ENCODE measurements around the gene SPOUT1. TPM values are rescaled to one million over a fixed set of nuclear protein-coding genes. Genes with fewer than 3 reads are reported as not detected.
A peak's percentile ranks its signal among the peaks of the same experiment; 100 is the strongest.

SPOUT1 gene
- total RNA-seq, 1 donor from 2014 or later, result 19.5 TPM

- peak overlapping the region; percentile 75 for H2AFZ ChIP-seq (ENCODE audit: low read depth, low read length)
- peak overlapping the region; percentile 72 for H3K4me3 ChIP-seq (ENCODE audit: insufficient read depth, low read depth, low read length)
- peak overlapping the region; percentile 71 for H3K9ac ChIP-seq (ENCODE audit: low read length)
- no peaks in the 10 kb centered on the region for H3K9me3 ChIP-seq (ENCODE audit: insufficient read depth, low read depth, low read length)
- no peaks in the 10 kb centered on the region for H3K27me3 ChIP-seq (ENCODE audit: insufficient read depth, low read length)
- Mint-ChIP-seq H3K4me1 (ENCODE audit: low read depth, unreplicated experiment) (peaks cover 2% of the 10 kb centered on the region), H3K9me3 (ENCODE audit: unreplicated experiment) (no peaks in the 10 kb centered on the region), H3K4me3 (ENCODE audit: unreplicated experiment) (peak overlapping the region; percentile 89), H3K27ac (ENCODE audit: unreplicated experiment) (peak overlapping the region; percentile 77), H3K36me3 (ENCODE audit: low read depth, unreplicated experiment) (peaks cover 4% of the 10 kb centered on the region), H3K27me3 (ENCODE audit: low read depth, unreplicated experiment) (no peaks in the 10 kb centered on the region)
- H3K79me2 ChIP-seq (ENCODE audit: insufficient read depth, low read length), result peaks cover 3% of the 10 kb centered on the region
- peak overlapping the region; percentile 6 for H3K27ac ChIP-seq (ENCODE audit: low read depth, low read length)
- H3K4me1 ChIP-seq (ENCODE audit: insufficient read depth, low read length), result peaks cover 8% of the 10 kb centered on the region
- DNase-seq (ENCODE audit: low read depth) (no peak), FAIRE-seq (no peak)
- peaks cover 7% of the 10 kb centered on the region for H3K36me3 ChIP-seq (ENCODE audit: insufficient read depth, low read length)
- no peak for TF ChIP-seq EZH2 (IDR thresholded peaks at IDR 0.05; ENCODE audit: insufficient read depth, low read length)
- no peak for TF ChIP-seq CTCF (IDR thresholded peaks at IDR 0.05; ENCODE audit: insufficient read depth, low read depth, low read length)
- H4K20me1 ChIP-seq (ENCODE audit: insufficient read depth, low read length), result peaks cover 30% of the 10 kb centered on the region
- H3K4me2 ChIP-seq (ENCODE audit: low read length), result peak overlapping the region; percentile 86
These were observed 10.5 kb downstream of the SPOUT1 start for GRCh38 chr9:128818839-128819715.

GRCh38 chr9:128818099-128818838 is 11.3 kb downstream of the SPOUT1 start, which contains the start of gene ENDOG:
TSS of gene ENDOG (plus strand) at chr9:128818500. CDS start at chr9:128818685, 185 bp downstream.
- H3K9me3 Mint-ChIP-seq (ENCODE audit: unreplicated experiment), result no peaks in the 10 kb centered on the region
- peaks cover 7% of the 10 kb centered on the region for H3K36me3 ChIP-seq (ENCODE audit: insufficient read depth, low read length)
- peaks cover 8% of the 10 kb centered on the region for H3K4me1 ChIP-seq (ENCODE audit: insufficient read depth, low read length)
- H3K9ac ChIP-seq (ENCODE audit: low read length), result peak within 1 kb of the TSS; percentile 71
- peaks cover 3% of the 10 kb centered on the region for H3K79me2 ChIP-seq (ENCODE audit: insufficient read depth, low read length)
- DNase-seq (ENCODE audit: low read depth) (peak; percentile 81), FAIRE-seq (peak; percentile 54)
- H2AFZ ChIP-seq (ENCODE audit: low read depth, low read length), result peak within 1 kb of the TSS; percentile 89
- no peaks in the 10 kb centered on the region for H3K27me3 ChIP-seq (ENCODE audit: insufficient read depth, low read length)
- H3K27ac ChIP-seq (ENCODE audit: low read depth, low read length), result peak within 1 kb of the TSS; percentile 55
- peak within 1 kb of the TSS; percentile 89 for H3K4me3 Mint-ChIP-seq (ENCODE audit: unreplicated experiment)
- TF ChIP-seq EZH2 (IDR thresholded peaks at IDR 0.05; ENCODE audit: insufficient read depth, low read length), result no peak
- TF ChIP-seq CTCF (IDR thresholded peaks at IDR 0.05; ENCODE audit: insufficient read depth, low read depth, low read length), result peak; percentile 88
- peaks cover 4% of the 10 kb centered on the region for H3K36me3 Mint-ChIP-seq (ENCODE audit: low read depth, unreplicated experiment)
- H3K27me3 Mint-ChIP-seq (ENCODE audit: low read depth, unreplicated experiment), result no peaks in the 10 kb centered on the region
- peaks cover 2% of the 10 kb centered on the region for H3K4me1 Mint-ChIP-seq (ENCODE audit: low read depth, unreplicated experiment)
- H3K9me3 ChIP-seq (ENCODE audit: insufficient read depth, low read depth, low read length), result no peaks in the 10 kb centered on the region
- peak within 1 kb of the TSS; percentile 72 for H3K4me3 ChIP-seq (ENCODE audit: insufficient read depth, low read depth, low read length)
- peak within 1 kb of the TSS; percentile 86 for H3K4me2 ChIP-seq (ENCODE audit: low read length)
- H4K20me1 ChIP-seq (ENCODE audit: insufficient read depth, low read length), result peaks cover 30% of the 10 kb centered on the region
- H3K27ac Mint-ChIP-seq (ENCODE audit: unreplicated experiment), result peak within 1 kb of the TSS; percentile 77

Data from astrocyte (in vitro differentiated cells and primary cell).